Activated CD8-positive, alpha-beta memory T cell treated with anti-CD3 and anti-CD28 coated beads for 48 hours (primary cell): ENCODE data around the gene GGN.

Experiments
- DNase-seq, 3 experiments: peaks; one replicate each; pipeline ENCODE4 v3.0.0-alpha.2; 2020; ENCODE audit warnings: low read depth in 2 of 3, low spot score in 2 of 3

The GGN gene

DNA sequence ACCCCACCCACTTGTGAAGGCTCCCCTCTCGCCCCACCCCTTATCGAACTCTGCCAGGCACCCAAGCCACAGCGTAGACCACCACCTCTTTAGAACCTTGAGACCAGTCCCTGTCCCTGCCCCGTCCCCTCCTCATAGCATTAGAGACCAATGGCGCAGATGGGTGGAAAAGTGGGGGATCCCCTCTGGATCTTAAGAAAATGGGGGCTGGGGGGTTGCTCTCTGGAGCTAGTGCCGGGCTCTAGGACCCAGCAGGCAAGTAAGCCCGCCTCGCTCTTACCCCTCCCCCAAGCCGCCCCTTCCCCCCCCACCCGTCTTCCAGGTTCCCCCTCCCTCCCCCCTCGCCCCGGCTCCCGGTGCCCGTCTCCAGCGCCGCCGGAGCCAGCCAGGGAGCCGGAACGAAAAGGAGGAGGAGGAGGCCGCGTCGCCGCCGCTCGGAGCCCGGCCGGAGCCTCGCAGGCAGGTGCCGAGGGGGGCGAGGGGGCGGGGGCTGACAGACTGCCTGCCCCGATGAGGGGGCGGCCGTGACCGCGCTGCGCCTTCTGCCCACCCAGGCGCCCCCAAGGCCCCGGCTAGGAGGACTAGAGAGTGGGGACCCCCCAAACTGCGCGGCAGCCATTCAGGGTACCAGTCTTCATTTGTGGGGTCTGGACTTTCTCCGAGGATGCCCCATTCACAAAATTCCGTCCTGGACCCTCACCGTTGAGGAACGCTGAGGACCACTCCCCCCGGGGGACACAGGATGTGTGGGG lies 691 bp upstream of the GGN start, which contains the start of gene SPRED3:
Gene SPRED3 (plus strand): TSS at position 349 of the 752 bp plus-strand sequence. CDS start 1,606 bp downstream, outside the sequence.
- no peak for DNase-seq

DNA sequence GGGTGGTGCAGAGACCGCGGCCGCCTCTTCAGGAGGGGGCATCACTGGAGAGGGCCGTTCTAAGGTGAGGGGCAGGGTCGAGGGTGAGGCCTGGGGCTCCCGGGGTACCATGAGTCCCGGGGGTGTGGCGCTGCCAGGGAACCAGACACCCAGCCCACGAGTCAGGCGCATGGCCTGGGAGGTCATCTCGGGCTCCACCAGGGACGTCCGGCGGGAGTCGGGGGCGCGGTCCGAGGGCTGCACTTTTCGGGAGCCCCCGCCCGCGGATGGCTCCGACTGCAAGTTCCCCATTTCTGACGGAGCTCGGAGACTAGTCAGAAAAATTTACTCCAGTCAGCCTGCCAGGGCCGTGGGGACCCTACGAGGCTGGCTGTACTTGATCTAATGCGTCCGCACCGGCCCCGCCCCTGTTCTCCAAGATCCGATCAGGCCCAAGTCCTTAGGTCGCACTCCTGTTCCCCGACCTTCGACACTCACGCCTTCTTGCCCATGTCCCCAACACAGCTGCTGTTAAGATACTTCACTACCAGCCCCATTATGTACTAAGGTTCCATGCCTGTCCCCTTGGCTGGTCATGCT lies 774 bp downstream of the GGN start:
- DNase-seq: no peak

- no peak for DNase-seq
Measured at GRCh38 chr19:38386300-38386970, 1.4 kb downstream of the GGN start.

- no peak for DNase-seq
Measured at GRCh38 chr19:38385804-38386257, 2.0 kb downstream of the GGN start.

- no peak for DNase-seq
Measured at GRCh38 chr19:38385057-38385803, 2.6 kb downstream of the GGN start.

DNA sequence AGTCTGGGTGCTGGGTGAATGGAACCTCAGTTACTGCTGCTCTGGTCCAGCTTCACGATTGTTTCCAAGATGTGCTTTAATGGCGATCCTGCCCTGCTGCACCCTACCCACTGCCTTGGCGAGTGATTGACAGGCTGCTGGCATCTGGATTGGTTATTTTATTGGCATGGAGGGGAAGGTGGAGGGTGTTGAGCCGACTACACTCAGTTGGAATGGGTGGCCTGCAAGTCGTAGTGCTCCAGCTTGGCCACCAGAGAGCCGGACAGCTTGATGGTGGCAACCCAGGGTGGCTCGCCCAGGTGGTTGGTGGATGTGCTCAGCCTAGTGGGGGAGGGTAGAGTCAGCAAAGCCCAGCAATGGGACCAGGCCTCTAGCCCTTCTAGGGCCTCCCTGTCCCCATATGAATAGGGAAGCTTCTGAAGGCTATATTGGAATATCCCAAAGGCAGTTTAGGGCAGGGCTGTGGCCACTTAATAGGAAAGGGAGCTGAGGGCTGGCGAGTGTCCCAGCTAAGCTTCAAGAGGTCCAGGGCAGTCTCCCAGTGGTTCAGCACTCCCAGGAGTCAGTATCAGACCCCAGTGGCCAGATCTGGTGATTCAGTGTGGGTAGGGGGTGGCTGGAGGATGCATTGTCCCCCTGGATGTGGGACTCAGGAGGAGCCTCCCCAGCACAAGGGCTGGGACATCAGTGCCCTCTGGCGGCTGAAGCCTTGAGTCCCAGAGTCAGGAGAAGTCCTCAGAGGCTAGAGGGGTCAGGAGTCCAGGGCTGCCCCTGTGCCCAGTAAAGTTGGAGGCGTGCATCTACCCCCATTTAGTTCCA lies 3.4 kb downstream of the GGN start:
- DNase-seq: no peak

- DNase-seq: no peak
Measured at GRCh38 chr19:38383743-38384142, 4.1 kb downstream of the GGN start.

DNA sequence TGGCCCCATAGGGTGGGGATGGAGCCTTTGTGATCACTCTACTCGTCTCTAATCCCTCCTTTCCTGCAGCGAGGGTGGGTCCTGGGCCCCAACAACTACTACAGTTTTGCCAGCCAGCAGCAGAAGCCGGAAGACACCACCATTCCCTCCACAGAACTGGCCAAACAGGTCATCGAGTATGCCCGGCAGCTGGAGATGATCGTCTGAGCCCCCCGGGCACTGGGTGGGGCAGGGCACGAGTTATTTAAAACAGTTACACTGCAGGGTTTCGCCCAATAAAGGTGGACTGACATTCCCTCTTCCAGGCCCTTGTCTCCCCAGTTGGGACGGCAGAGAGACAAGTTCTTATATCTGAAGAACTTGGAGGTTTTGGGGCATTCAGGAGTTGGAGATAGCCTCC lies 4.7 kb downstream of the GGN start:
- DNase-seq: no peak

DNA sequence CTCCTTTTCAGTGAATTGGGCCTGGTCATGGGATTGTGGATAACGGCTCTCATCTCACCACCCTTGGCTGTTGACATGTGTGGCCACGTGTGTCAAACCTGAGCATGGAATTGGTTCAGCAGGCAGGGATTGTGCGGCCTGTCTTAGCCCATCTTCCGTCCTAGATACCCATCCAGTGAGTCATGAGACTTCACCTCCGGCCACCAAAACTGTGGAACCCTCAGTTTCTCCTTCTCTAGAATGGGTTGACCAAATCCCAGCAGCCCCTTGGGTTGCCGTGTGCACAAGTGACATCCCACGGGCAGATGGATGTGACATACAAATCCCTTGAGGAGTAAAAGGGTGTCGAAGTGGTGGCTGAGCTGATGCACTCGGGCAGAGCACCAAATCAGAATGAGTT lies 6.7 kb downstream of the GGN start:
- no peak for DNase-seq

DNA sequence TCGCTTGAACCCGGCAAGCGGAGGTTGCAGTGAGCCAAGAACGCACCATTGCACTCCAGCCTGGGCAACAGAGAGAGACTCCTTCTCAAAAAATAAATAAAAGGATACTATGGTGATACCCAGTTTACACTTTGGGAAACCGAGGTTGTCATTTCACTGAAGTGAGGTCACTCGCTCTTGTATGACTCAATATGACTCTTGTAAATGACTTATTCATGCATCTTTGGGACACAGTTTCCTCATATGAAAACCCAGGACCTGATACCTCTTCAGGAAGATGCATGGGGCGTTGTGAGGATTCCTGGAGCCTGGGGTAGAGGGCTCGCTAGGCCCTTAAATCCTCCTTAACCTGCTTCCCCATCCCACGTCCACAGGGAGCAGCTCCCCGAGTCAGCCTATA lies 9.0 kb downstream of the GGN start:
- DNase-seq: no peak

GRCh38 chr19:38377052-38377451 lies 10.8 kb downstream of the GGN start:
- no peak for DNase-seq

GRCh38 chr19:38376576-38376975 lies 11.3 kb downstream of the GGN start:
- no peak for DNase-seq

- DNase-seq: no peak
Measured at GRCh38 chr19:38375748-38376147, 12.1 kb downstream of the GGN start.

DNA sequence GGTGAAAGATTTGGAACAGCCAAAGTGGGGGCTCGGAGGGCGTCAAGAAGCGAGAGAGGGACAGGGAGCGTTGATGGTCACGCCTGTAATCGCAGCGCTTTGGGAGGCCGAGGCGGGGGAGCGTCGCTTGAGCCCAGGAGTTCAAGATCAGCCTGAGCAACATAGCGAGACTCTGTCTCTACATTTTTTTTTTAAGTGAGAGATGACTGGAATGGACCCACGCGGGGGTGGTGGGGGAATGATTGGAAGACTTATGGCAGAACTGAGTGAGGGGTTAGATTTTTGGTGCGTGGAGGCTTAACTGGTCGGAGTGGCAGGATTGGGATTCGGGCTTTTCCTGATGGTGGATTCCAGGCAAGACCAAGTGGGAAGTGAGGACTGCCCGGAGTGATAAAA lies 12.7 kb downstream of the GGN start:
- DNase-seq: no peak

GRCh38 chr19:38374332-38375097 lies 13.3 kb downstream of the GGN start, which contains the start of gene PSMD8:
TSS of gene PSMD8 (plus strand) at chr19:38374571. CDS start at chr19:38374602, 31 bp downstream.
- DNase-seq: peak; percentile 83 to 96 (median 87)

DNA sequence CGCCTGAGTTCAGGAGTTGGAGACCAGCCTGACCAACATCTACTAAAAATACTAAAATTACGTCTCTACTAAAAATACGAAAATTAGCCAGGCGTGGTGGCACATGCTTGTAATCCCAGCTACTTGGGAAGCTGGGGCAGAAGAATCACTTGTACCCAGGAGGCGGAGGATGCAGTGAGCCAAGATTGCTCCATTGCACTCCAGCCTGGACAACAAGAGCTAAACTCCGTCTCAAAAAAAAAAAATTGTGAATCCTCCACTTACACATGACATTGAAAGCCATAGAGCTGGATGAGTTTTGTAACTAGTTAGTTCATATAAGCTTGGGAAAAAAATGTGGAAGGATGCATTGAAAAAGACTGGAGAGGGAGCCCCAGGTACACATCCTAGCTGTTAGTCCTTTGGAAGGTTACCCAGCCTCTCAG lies 13.9 kb downstream of the GGN start:
- no peak for DNase-seq

GRCh38 chr19:38371081-38371480 lies 16.8 kb downstream of the GGN start:
- DNase-seq: no peak

DNA sequence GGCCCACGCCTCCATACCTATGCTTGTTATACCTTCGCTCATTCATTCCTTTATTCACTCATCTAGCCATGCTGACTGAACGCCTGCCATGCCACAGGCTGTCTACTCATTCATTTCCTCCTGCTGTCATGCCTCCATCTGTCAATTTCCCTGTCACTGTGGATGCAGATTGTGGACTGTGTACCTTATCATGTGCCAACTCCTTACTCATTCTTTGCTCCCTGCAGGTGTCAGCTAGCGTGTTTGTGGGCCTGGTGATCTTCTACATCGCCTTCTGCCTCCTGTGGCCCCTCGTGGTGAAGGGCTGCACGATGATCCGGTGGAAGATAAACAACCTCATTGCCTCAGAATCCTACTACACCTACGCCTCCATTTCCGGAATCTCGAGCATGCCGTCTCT lies 17.5 kb downstream of the GGN start:
- no peak for DNase-seq

GRCh38 chr19:38369584-38369983 lies 18.2 kb downstream of the GGN start:
- DNase-seq: no peak

GRCh38 chr19:38367041-38367440 lies 20.8 kb downstream of the GGN start:
- no peak for DNase-seq
